ENCODE results near the gene SPATS2L.

GRCh38 chr2:200378652-200379290 lies 72.3 kb downstream of the SPATS2L start:
- no peak for TF ChIP-seq CTCF (IDR thresholded peaks at IDR 0.05)
- TF ChIP-seq POLR2A (IDR thresholded peaks at IDR 0.05), result no peak
- no peak for TF ChIP-seq EP300 (IDR thresholded peaks at IDR 0.05)
